ENCODE measurements around the gene ZNF71.

Gene ZNF71

GRCh38 chr19:56597696-56598095 is 2.6 kb downstream of the ZNF71 start:
- TF ChIP-seq CTCF (IDR thresholded peaks at IDR 0.05; ENCODE audit: borderline replicate concordance, control extremely low read depth, extremely low read depth, insufficient read depth, missing control alignments) = no peak
- no peak for DNase-seq (ENCODE audit: low spot score)
- in situ Hi-C loops (cut with MboI; ENCODE audit: low sequenced_read_pairs, unreplicated experiment) = no loop called here

- in situ Hi-C loops (cut with MboI; ENCODE audit: low sequenced_read_pairs, unreplicated experiment) = no loop called here
- DNase-seq (ENCODE audit: low spot score) = no peak
- no peak for TF ChIP-seq CTCF (IDR thresholded peaks at IDR 0.05; ENCODE audit: borderline replicate concordance, control extremely low read depth, extremely low read depth, insufficient read depth, missing control alignments)
Measured at GRCh38 chr19:56601375-56601774, 6.3 kb downstream of the ZNF71 start.

- no peak for TF ChIP-seq CTCF (IDR thresholded peaks at IDR 0.05; ENCODE audit: borderline replicate concordance, control extremely low read depth, extremely low read depth, insufficient read depth, missing control alignments)
- DNase-seq (ENCODE audit: low spot score) = no peak
- in situ Hi-C loops (cut with MboI; ENCODE audit: low sequenced_read_pairs, unreplicated experiment) = no loop called here
Measured at GRCh38 chr19:56603829-56604228, 8.7 kb downstream of the ZNF71 start.

DNA sequence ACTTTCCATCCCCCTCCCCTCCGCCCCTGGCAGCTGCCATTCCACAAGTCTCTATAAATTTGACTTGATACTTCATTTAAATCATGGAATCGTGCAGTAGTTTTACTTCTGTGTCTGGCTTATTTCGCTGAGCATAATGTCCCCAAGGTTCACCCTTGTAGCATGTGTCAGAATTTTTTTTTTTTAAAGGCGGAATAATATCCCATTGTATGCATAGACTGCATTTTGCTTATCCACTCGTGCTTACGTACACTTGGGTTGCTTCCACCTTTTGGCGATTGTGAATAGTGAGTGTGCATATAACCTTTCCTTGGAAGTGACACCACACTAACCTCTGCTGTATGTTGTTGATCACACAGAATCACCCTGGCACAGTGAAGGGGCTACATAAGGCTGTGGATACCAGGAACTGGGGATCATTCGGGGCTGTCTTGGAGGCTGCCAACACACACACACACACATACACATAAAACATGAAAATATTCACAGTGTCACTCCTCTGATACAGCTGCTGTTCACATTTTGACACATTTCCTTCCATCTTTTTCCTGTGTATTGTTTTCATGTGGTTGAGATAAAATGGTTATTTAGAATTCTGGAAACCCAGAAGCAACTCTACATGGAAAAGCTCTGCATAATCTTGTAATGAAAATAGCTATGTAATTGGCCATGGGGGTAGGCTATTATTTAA is 13.3 kb downstream of the ZNF71 start:
- no peak for DNase-seq (ENCODE audit: low spot score)
- in situ Hi-C loops (cut with MboI; ENCODE audit: low sequenced_read_pairs, unreplicated experiment) = no loop called here
- TF ChIP-seq CTCF (IDR thresholded peaks at IDR 0.05; ENCODE audit: borderline replicate concordance, control extremely low read depth, extremely low read depth, insufficient read depth, missing control alignments) = no peak

DNA sequence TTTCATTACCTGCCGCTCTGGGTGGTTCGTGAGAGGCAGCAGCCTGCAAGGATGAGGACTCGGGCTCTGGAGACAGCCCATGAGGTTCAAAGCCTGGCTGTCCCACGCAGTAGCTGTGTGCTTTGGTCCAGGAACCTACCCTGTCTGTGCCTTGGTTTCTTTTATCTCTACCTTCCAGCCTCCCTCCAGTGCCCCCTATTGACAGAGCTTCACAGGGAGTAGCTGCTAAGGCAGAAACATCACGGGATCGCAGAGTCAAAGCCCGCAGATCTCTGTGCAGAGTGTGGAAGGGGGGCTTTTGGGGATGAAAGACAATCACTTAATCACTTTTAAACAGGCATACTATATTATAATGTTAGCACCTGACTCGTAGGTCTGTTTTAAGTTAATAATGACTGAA is 16.2 kb downstream of the ZNF71 start:
- TF ChIP-seq CTCF (IDR thresholded peaks at IDR 0.05; ENCODE audit: borderline replicate concordance, control extremely low read depth, extremely low read depth, insufficient read depth, missing control alignments) = no peak
- in situ Hi-C loops (cut with MboI; ENCODE audit: low sequenced_read_pairs, unreplicated experiment) = no loop called here
- no peak for DNase-seq (ENCODE audit: low spot score)

DNA sequence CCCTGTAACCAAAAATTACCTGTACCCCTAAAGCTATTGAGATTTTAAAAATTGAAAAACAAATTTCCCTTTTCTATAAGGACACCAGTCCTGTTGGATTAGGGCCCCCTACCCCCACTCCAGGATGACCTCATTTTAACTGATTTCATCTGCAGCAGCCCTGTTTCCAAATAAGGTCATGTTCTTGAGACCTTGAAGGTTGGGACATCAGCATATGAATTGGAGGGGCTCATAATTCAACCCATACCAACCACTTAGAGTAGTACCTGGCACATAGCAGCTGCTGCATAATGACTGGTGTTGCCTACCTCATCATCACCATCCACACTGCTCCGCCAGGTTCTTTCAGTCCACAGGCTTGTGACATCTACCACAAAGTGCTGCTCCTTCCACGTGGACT is 17.6 kb downstream of the ZNF71 start:
- no peak for TF ChIP-seq CTCF (IDR thresholded peaks at IDR 0.05; ENCODE audit: borderline replicate concordance, control extremely low read depth, extremely low read depth, insufficient read depth, missing control alignments)
- no peak for DNase-seq (ENCODE audit: low spot score)
- in situ Hi-C loops (cut with MboI; ENCODE audit: low sequenced_read_pairs, unreplicated experiment) = no loop called here
